Endometrial microvascular endothelial cells (primary cell): ENCODE data around the gene RNGTT. TPM values are rescaled to one million over a fixed set of nuclear protein-coding genes. Genes with fewer than 3 reads are reported as not detected.

Experiments used
- in situ Hi-C: cut with HindIII; loops from 2 replicates; pipeline ENCODE4 v1.10.0; 2017; ENCODE audit warnings: low sequenced_read_pairs, low pct_unique_long_range_greater_than_20kb; ENCODE audit errors: inconsistent ontology term
- total RNA-seq: library from RNA; depleted of rRNA; stranded (reverse); fragments of >200 nt; gene quantifications from one replicate; pipeline ENCODE4 v1.2.3, GENCODE V29; 2015; ENCODE audit errors: inconsistent ontology term

The RNGTT gene
- total RNA-seq, 1 donor from 2014 or later = 15.0 TPM

GRCh38 chr6:88872962-88873361 is 90.5 kb downstream of the RNGTT start:
- in situ Hi-C loops = no loop called here

GRCh38 chr6:88871498-88871897 is 91.9 kb downstream of the RNGTT start:
- in situ Hi-C loops = no loop called here

- in situ Hi-C loops = no loop called here
Measured at GRCh38 chr6:88870717-88871330, 92.6 kb downstream of the RNGTT start.

GRCh38 chr6:88869263-88870020 is 94.0 kb downstream of the RNGTT start:
- in situ Hi-C loops = no loop called here

GRCh38 chr6:88867841-88868731 is 95.3 kb downstream of the RNGTT start:
- in situ Hi-C loops = no loop called here

- in situ Hi-C loops = no loop called here
Measured at GRCh38 chr6:88866856-88867255, 96.6 kb downstream of the RNGTT start.

- in situ Hi-C loops = no loop called here
Measured at GRCh38 chr6:88865275-88865674, 98.1 kb downstream of the RNGTT start.

GRCh38 chr6:88864359-88865054 is 98.9 kb downstream of the RNGTT start:
- in situ Hi-C loops = no loop called here

GRCh38 chr6:88860310-88860709 is 103.1 kb downstream of the RNGTT start:
- in situ Hi-C loops = no loop called here

- in situ Hi-C loops = no loop called here
Measured at GRCh38 chr6:88858455-88858854, 105.0 kb downstream of the RNGTT start.

GRCh38 chr6:88856566-88856965 is 106.9 kb downstream of the RNGTT start:
- in situ Hi-C loops = no loop called here

- in situ Hi-C loops = no loop called here
Measured at GRCh38 chr6:88855541-88856147, 107.8 kb downstream of the RNGTT start.

- in situ Hi-C loops = no loop called here
Measured at GRCh38 chr6:88852775-88853174, 110.6 kb downstream of the RNGTT start.

- in situ Hi-C loops = no loop called here
Measured at GRCh38 chr6:88852000-88852399, 111.4 kb downstream of the RNGTT start.

GRCh38 chr6:88848870-88849269 is 114.5 kb downstream of the RNGTT start:
- in situ Hi-C loops = no loop called here

- in situ Hi-C loops = no loop called here
Measured at GRCh38 chr6:88843040-88843439, 120.4 kb downstream of the RNGTT start.

GRCh38 chr6:88842320-88842719 is 121.1 kb downstream of the RNGTT start:
- in situ Hi-C loops = no loop called here

- in situ Hi-C loops = no loop called here
Measured at GRCh38 chr6:88840796-88841539, 122.5 kb downstream of the RNGTT start.
